A549 (cell line): ENCODE results near the gene GAS7. TPM values are rescaled to one million over a fixed set of nuclear protein-coding genes. Genes with fewer than 3 reads are reported as not detected.

Experiments
- ATAC-seq, 2 experiments: fragments of 200-7000 bp in 1 of 2; fragments of >200 bp in 1 of 2; cut with Nextera tagmentation in 1 of 2; cut with Tn5 transposase in 1 of 2; 3 replicates each; pipeline versions ENCODE4 v1.8.0 to v1.9.1; 2018 to 2020; ENCODE audit warnings: mild to moderate bottlenecking in 1 of 2, moderate library complexity in 1 of 2
- CTCF ChIA-PET: fragments of 300-600 bp; sonication (Branson Sonifier 250); formaldehyde crosslinking; extraction: SDS; loops from one replicate; lab custom pipeline; 2021; ENCODE audit warnings: antibody characterized with exemption, inconsistent platforms; lab: Yijun Ruan, JAX
- POLR2A ChIA-PET: fragments of 350-600 bp; formaldehyde crosslinking; extraction: SDS; loops from one replicate; lab custom pipeline; 2021; ENCODE audit warnings: antibody characterized with exemption, inconsistent platforms; lab: Yijun Ruan, JAX
- DNase-seq, 2 experiments: peaks; one replicate each; pipeline versions ENCODE4 v3.0.0 to v3.0.0-alpha.2; 2011 to 2016; ENCODE audit warnings: low read depth in 1 of 2, low spot score in 1 of 2
- FAIRE-seq: peaks from 2 replicates; lab custom pipeline; 2011; peaks lifted over from hg19 to GRCh38; lab: Jason Lieb, UNC
- H3K27ac ChIP-seq, 2 experiments: fragments of >200 bp; sonication (Bioruptor Twin); formaldehyde crosslinking; 3 replicates each; pipeline ENCODE4 v1.5.1; 2016 to 2017
- H3K4me1 ChIP-seq: fragments of >200 bp; sonication (Bioruptor Twin); formaldehyde crosslinking; 3 replicates; pipeline ENCODE4 v1.6.1; 2016
- H3K4me2 ChIP-seq: fragments of >200 bp; sonication (Bioruptor Twin); formaldehyde crosslinking; 3 replicates; pipeline ENCODE4 v1.6.1; 2016
- H3K4me3 ChIP-seq: fragments of >200 bp; sonication (Bioruptor Twin); formaldehyde crosslinking; 3 replicates; pipeline ENCODE4 v1.5.1; 2016
- H3K9me3 ChIP-seq: fragments of >200 bp; sonication (Bioruptor Twin); formaldehyde crosslinking; 3 replicates; pipeline ENCODE4 v1.6.1; 2016
- CBX8 ChIP-seq: fragments of 200-600 bp; sonication (generic); IDR thresholded peaks from 2 replicates; pipeline ENCODE4 v1.6.1; 2016
- CHD4 ChIP-seq: fragments of 200-600 bp; sonication (generic); IDR thresholded peaks from 2 replicates; pipeline ENCODE4 v1.6.1; 2016; ENCODE audit warnings: antibody characterized with exemption, mild to moderate bottlenecking, borderline replicate concordance
- EHF ChIP-seq: fragments of 250-450 bp; sonication (Bioruptor Pico); IDR thresholded peaks from 2 replicates; pipeline ENCODE4 v1.5.0; 2020; ENCODE audit warnings: mild to moderate bottlenecking
- EP300 ChIP-seq, 2 experiments: fragments of >200 bp; sonication (Bioruptor Twin); formaldehyde crosslinking; IDR thresholded peaks; 2 replicates in 1 of 2; 3 replicates in 1 of 2; pipeline ENCODE4 v1.6.1; 2016 to 2017
- FOSL2 ChIP-seq, 2 experiments: fragments of 450-650 bp in 1 of 2; fragments of >200 bp in 1 of 2; sonication (Bioruptor Twin) in 1 of 2; formaldehyde crosslinking; IDR thresholded peaks; 2 replicates each; pipeline versions ENCODE4 v1.5.0 to v1.6.1; 2016 to 2020; ENCODE audit warnings: mild to moderate bottlenecking in 1 of 2, moderate library complexity in 1 of 2
- FOXS1 ChIP-seq: fragments of 250-450 bp; sonication (Bioruptor Pico); IDR thresholded peaks from 2 replicates; pipeline ENCODE4 v1.5.0; 2020; ENCODE audit warnings: mild to moderate bottlenecking, moderate library complexity
- GATA3 ChIP-seq: IDR thresholded peaks from 2 replicates; pipeline ENCODE4 v1.6.1; 2012; ENCODE audit warnings: borderline replicate concordance
- HEYL ChIP-seq: fragments of 250-450 bp; sonication (Bioruptor Pico); IDR thresholded peaks from 2 replicates; pipeline ENCODE4 v1.8.0; 2021; ENCODE audit warnings: mild to moderate bottlenecking, moderate library complexity
- HOXA7 ChIP-seq: fragments of 250-450 bp; sonication (Bioruptor Pico); IDR thresholded peaks from 2 replicates; pipeline ENCODE4 v1.5.0; 2020; ENCODE audit warnings: mild to moderate bottlenecking, moderate library complexity
- MAZ ChIP-seq: fragments of 150-350 bp; IDR thresholded peaks from 2 replicates; pipeline ENCODE4 v1.6.1; 2014; ENCODE audit warnings: antibody characterized with exemption, low read depth, low read length, borderline replicate concordance
- NPAS2 ChIP-seq: fragments of 250-450 bp; sonication (Bioruptor Pico); IDR thresholded peaks from 2 replicates; pipeline ENCODE4 v1.8.0; 2022; ENCODE audit warnings: mild to moderate bottlenecking, moderate library complexity, borderline replicate concordance
- RARB ChIP-seq: fragments of 250-450 bp; sonication (Bioruptor Pico); IDR thresholded peaks from 2 replicates; pipeline ENCODE4 v1.8.0; 2021; ENCODE audit warnings: mild to moderate bottlenecking, moderate library complexity
- RFX5 ChIP-seq: fragments of 450-650 bp; IDR thresholded peaks from 2 replicates; pipeline ENCODE4 v1.7.1; 2014; ENCODE audit warnings: antibody characterized with exemption, mild to moderate bottlenecking, moderate library complexity
- WGBS: methylation state at CpG from one replicate; pipeline ENCODE4 v1.1.6; 2017; ENCODE audit errors: missing lambda C conversion rate; 5-methylcytosine and 5-hydroxymethylcytosine counted together
- polyA plus RNA-seq, 4 experiments: library from polyadenylated mRNA; depleted of rRNA in 3 of 4; stranded (reverse); fragments of >200 nt; fragmentation: RNase III in 1 of 4; extraction: RNeasy Plus Mini Kit Qiagen cat#74134 plus additional on column Dnase treatment in 1 of 4; gene quantifications; 2 replicates in 3 of 4; 3 replicates in 1 of 4; pipeline ENCODE4 v1.2.3, GENCODE V29; 2011 to 2017
- TF ChIP-seq, protein P1 (sequence below): fragments of 250-450 bp; sonication (Bioruptor Pico); IDR thresholded peaks from 2 replicates; pipeline ENCODE4 v1.5.0; 2020; ENCODE audit warnings: low read depth, mild to moderate bottlenecking, moderate library complexity
- TF ChIP-seq, protein P2 (sequence below): fragments of 200-600 bp; sonication (generic); IDR thresholded peaks from 2 replicates; pipeline ENCODE4 v1.6.1; 2016; ENCODE audit warnings: antibody characterized with exemption, mild to moderate bottlenecking, moderate library complexity
- TF ChIP-seq, protein P3 (sequence below): fragments of 250-450 bp; sonication (Bioruptor Pico); IDR thresholded peaks from 2 replicates; pipeline ENCODE4 v1.5.0; 2021; ENCODE audit warnings: mild to moderate bottlenecking, moderate library complexity, borderline replicate concordance
- TF ChIP-seq, protein P4 (sequence below): fragments of >200 bp; sonication (Bioruptor Twin); formaldehyde crosslinking; IDR thresholded peaks from 3 replicates; pipeline ENCODE4 v1.5.1; 2016
- TF ChIP-seq, protein P5 (sequence below): fragments of 150-350 bp; IDR thresholded peaks from 2 replicates; pipeline ENCODE4 v1.6.1; 2014; ENCODE audit warnings: low read depth, mild to moderate bottlenecking, low read length

The GAS7 gene
- polyA plus RNA-seq, 2 of the 4 experiments (the other 2 are of a cell fraction): 1.3 to 1.5 TPM

DNA sequence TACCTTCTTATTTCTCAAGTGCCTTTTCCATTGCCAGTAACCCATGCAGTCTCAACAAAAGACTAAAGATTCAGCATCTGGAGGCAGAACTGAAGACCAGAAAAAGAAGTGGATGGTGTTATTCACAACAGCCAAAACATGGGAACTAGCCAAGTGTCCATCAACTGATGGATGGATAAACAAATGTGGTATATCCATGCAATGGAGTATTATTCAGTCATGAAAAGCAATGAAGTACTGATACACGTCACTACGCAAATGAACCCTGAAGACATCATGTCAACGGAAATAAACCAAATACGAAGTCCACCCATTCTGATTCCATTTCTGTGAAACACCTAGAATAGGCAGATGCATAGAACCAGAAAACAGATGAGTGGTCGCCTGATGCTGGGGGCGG, 25.6 kb downstream of the GAS7 start:
- no peak for FAIRE-seq
- DNase-seq: no peak
- ChIA-PET POLR2A (no interaction called here), CTCF (interaction anchor here (2.5 kb wide), 1 partner anchor 54 kb away, joined by 8 read pairs; no protein-coding TSS in a partner anchor)
- no peak for ATAC-seq
- Histone ChIP-seq H3K4me1 (no peaks in the 10 kb centered on the region), H3K4me3 (no peak overlapping the region), H3K27ac (no peak overlapping the region), H3K4me2 (no peak overlapping the region), H3K9me3 (peaks cover 7% of the 10 kb centered on the region; the same call in 2 of the 3 replicates)
- 54% methylated on average over 6 of the region's 6 CpGs for WGBS
- TF ChIP-seq, protein P1, sequence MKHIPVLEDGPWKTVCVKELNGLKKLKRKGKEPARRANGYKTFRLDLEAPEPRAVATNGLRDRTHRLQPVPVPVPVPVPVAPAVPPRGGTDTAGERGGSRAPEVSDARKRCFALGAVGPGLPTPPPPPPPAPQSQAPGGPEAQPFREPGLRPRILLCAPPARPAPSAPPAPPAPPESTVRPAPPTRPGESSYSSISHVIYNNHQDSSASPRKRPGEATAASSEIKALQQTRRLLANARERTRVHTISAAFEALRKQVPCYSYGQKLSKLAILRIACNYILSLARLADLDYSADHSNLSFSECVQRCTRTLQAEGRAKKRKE (CRISPR knock-in tag): no peak
- TF ChIP-seq FOXS1 (CRISPR knock-in tag) (no peak), CHD4 (no peak), FOSL2 (IDR thresholded peaks at IDR 0.05) (no peak), FOSL2 (CRISPR knock-in tag; IDR thresholded peaks at IDR 0.05) (no peak), CBX8 (no peak), EP300 (IDR thresholded peaks at IDR 0.05) (no peak), RARB (CRISPR knock-in tag) (no peak), EHF (CRISPR knock-in tag) (no peak), GATA3 (no peak), HEYL (no peak), MAZ (no peak), HOXA7 (CRISPR knock-in tag) (no peak), NPAS2 (CRISPR knock-in tag) (no peak), RFX5 (no peak)
- TF ChIP-seq, protein P2, sequence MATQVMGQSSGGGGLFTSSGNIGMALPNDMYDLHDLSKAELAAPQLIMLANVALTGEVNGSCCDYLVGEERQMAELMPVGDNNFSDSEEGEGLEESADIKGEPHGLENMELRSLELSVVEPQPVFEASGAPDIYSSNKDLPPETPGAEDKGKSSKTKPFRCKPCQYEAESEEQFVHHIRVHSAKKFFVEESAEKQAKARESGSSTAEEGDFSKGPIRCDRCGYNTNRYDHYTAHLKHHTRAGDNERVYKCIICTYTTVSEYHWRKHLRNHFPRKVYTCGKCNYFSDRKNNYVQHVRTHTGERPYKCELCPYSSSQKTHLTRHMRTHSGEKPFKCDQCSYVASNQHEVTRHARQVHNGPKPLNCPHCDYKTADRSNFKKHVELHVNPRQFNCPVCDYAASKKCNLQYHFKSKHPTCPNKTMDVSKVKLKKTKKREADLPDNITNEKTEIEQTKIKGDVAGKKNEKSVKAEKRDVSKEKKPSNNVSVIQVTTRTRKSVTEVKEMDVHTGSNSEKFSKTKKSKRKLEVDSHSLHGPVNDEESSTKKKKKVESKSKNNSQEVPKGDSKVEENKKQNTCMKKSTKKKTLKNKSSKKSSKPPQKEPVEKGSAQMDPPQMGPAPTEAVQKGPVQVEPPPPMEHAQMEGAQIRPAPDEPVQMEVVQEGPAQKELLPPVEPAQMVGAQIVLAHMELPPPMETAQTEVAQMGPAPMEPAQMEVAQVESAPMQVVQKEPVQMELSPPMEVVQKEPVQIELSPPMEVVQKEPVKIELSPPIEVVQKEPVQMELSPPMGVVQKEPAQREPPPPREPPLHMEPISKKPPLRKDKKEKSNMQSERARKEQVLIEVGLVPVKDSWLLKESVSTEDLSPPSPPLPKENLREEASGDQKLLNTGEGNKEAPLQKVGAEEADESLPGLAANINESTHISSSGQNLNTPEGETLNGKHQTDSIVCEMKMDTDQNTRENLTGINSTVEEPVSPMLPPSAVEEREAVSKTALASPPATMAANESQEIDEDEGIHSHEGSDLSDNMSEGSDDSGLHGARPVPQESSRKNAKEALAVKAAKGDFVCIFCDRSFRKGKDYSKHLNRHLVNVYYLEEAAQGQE: no peak
- TF ChIP-seq, protein P3, sequence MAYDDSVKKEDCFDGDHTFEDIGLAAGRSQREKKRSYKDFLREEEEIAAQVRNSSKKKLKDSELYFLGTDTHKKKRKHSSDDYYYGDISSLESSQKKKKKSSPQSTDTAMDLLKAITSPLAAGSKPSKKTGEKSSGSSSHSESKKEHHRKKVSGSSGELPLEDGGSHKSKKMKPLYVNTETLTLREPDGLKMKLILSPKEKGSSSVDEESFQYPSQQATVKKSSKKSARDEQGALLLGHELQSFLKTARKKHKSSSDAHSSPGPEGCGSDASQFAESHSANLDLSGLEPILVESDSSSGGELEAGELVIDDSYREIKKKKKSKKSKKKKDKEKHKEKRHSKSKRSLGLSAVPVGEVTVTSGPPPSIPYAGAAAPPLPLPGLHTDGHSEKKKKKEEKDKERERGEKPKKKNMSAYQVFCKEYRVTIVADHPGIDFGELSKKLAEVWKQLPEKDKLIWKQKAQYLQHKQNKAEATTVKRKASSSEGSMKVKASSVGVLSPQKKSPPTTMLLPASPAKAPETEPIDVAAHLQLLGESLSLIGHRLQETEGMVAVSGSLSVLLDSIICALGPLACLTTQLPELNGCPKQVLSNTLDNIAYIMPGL (CRISPR knock-in tag): no peak
- TF ChIP-seq, protein P4, sequence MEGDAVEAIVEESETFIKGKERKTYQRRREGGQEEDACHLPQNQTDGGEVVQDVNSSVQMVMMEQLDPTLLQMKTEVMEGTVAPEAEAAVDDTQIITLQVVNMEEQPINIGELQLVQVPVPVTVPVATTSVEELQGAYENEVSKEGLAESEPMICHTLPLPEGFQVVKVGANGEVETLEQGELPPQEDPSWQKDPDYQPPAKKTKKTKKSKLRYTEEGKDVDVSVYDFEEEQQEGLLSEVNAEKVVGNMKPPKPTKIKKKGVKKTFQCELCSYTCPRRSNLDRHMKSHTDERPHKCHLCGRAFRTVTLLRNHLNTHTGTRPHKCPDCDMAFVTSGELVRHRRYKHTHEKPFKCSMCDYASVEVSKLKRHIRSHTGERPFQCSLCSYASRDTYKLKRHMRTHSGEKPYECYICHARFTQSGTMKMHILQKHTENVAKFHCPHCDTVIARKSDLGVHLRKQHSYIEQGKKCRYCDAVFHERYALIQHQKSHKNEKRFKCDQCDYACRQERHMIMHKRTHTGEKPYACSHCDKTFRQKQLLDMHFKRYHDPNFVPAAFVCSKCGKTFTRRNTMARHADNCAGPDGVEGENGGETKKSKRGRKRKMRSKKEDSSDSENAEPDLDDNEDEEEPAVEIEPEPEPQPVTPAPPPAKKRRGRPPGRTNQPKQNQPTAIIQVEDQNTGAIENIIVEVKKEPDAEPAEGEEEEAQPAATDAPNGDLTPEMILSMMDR: no peak
- TF ChIP-seq, protein P5, sequence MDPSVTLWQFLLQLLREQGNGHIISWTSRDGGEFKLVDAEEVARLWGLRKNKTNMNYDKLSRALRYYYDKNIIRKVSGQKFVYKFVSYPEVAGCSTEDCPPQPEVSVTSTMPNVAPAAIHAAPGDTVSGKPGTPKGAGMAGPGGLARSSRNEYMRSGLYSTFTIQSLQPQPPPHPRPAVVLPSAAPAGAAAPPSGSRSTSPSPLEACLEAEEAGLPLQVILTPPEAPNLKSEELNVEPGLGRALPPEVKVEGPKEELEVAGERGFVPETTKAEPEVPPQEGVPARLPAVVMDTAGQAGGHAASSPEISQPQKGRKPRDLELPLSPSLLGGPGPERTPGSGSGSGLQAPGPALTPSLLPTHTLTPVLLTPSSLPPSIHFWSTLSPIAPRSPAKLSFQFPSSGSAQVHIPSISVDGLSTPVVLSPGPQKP: no peak
